Glomerular visceral epithelial cell (primary cell): ENCODE measurements around the gene EPHA8.

Experiments
- DNase-seq: peaks from one replicate; pipeline ENCODE4 v3.0.0-alpha.2; 2016; ENCODE audit errors: extremely low spot score

The EPHA8 gene

GRCh38 chr1:22536506-22536905 is 26.8 kb upstream of the EPHA8 start:
- DNase-seq, result no peak

- no peak for DNase-seq
Observed at GRCh38 chr1:22537441-22538139, 25.7 kb upstream of the EPHA8 start.

GRCh38 chr1:22539510-22540118 is 23.7 kb upstream of the EPHA8 start:
- DNase-seq, result no peak

- no peak for DNase-seq
Observed at GRCh38 chr1:22540337-22540736, 23.0 kb upstream of the EPHA8 start.

- no peak for DNase-seq
Observed at GRCh38 chr1:22542886-22543285, 20.4 kb upstream of the EPHA8 start.

- DNase-seq, result no peak
Observed at GRCh38 chr1:22543679-22544078, 19.6 kb upstream of the EPHA8 start.

GRCh38 chr1:22544606-22545005 is 18.7 kb upstream of the EPHA8 start:
- DNase-seq, result no peak

GRCh38 chr1:22545141-22545540 is 18.1 kb upstream of the EPHA8 start:
- no peak for DNase-seq

GRCh38 chr1:22547186-22547817 is 16.0 kb upstream of the EPHA8 start:
- no peak for DNase-seq

- DNase-seq, result no peak
Observed at GRCh38 chr1:22547818-22548462, 15.3 kb upstream of the EPHA8 start.

GRCh38 chr1:22550021-22550420 is 13.3 kb upstream of the EPHA8 start:
- no peak for DNase-seq

- DNase-seq, result no peak
Observed at GRCh38 chr1:22551591-22551990, 11.7 kb upstream of the EPHA8 start.

- DNase-seq, result no peak
Observed at GRCh38 chr1:22552021-22552420, 11.3 kb upstream of the EPHA8 start.

GRCh38 chr1:22553104-22553880 is 10.0 kb upstream of the EPHA8 start:
- DNase-seq, result no peak

GRCh38 chr1:22553991-22554522 is 9.2 kb upstream of the EPHA8 start:
- DNase-seq, result no peak

- DNase-seq, result no peak
Observed at GRCh38 chr1:22555371-22555656, 8.0 kb upstream of the EPHA8 start.

- no peak for DNase-seq
Observed at GRCh38 chr1:22556391-22557104, 6.7 kb upstream of the EPHA8 start.

- no peak for DNase-seq
Observed at GRCh38 chr1:22557341-22557950, 5.8 kb upstream of the EPHA8 start.

GRCh38 chr1:22563671-22564602 is 648 bp downstream of the EPHA8 start:
- DNase-seq, result no peak

GRCh38 chr1:22566161-22566560 is 2.9 kb downstream of the EPHA8 start:
- DNase-seq, result no peak
